DMS153 treated with DMSO at 0.1 percent for 48 hours (cell line): ENCODE results near the gene OR2T10.
A peak's percentile ranks its signal among the peaks of the same experiment; 100 is the strongest.
"Not testable (repeated sequence)": the region's sequence is repeated elsewhere in the genome, so short reads cannot be mapped to it uniquely, and the experiment has no call there.

Experiments used
- DNase-seq: peaks from one replicate; lab custom pipeline; 2025; ENCODE audit not compliant: unreplicated experiment; lab: John Stamatoyannopoulos, UW

OR2T10 gene

DNA sequence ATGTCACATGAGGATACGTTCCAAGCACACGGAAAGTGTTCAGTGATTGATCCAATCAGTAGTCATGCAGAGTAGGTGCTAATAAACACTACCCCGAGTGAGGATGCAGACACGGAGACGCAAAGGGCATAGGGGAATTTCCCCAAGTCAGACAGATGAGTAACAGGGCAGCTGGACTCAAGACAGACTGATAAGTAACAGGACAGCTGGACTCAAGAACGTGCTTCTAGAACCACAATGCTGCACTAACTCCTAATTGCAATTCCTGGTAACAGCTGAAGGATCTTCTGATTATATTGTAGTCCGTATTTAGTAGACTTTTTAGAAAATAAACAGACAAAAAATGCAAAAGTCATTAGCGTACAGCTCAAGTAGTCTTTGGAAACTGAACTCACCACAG is 1.9 kb upstream of the OR2T10 start:
- DNase-seq, result no peak

GRCh38 chr1:248596615-248597014 is 885 bp downstream of the OR2T10 start:
- peak; percentile 8 for DNase-seq

DNA sequence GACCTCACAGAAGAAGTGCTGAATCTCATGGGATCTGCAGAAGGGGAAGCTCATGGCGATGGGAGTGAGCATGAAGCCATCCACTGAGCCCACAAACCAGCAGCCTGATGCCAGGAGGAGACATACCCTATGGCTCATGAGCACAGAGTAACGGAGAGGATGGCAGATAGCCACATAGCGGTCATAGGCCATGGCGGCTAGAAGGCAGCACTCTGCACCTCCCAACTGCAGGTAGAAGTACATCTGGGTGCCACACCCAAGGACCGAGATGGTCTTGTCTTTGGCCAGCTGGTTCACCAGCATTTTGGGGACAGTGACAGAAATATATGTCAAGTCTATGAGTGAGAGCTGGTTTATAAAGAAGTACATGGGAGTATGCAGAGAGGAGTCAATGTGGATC is 4.3 kb downstream of the OR2T10 start:
- DNase-seq, result no peak

DNA sequence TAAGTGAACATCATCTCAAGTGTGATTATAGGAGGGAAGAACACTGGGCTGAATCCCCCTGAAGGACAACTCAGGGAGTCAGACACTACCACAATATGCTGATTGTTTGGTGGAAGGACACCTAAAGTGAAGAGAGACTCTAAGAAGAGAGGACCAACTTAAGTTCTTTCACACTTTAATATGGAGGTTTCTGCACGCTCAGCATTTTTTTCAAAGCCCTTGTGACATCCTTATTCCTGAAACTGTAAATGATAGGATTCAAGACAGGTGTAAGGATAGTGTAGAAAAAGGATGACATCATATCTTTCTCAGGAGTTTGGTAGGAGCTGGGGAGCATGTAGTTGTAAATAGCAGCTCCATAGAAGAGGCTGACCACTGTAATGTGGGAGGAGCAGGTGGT is 4.8 kb downstream of the OR2T10 start:
- no peak for DNase-seq

GRCh38 chr1:248590055-248590454 is 7.4 kb downstream of the OR2T10 start:
- no peak for DNase-seq

DNA sequence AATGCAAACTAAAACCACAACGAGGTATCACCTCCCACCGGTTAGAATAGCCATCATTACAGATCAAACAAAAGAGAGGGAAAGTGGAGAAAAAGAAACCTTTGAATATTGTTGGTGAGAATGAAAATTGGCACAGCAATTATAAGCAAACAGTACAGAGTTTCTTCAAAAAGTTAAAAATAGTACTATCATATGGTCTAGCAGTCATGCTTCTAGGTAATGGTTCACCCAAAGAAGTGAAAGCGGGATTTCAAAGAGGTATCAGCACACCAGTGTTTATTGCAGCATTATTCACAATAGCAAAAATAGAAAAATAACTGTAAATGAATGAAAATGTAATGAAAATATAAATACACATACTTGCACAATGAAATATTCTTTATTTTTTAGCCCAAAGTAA is 8.2 kb downstream of the OR2T10 start:
- DNase-seq, result no peak

DNA sequence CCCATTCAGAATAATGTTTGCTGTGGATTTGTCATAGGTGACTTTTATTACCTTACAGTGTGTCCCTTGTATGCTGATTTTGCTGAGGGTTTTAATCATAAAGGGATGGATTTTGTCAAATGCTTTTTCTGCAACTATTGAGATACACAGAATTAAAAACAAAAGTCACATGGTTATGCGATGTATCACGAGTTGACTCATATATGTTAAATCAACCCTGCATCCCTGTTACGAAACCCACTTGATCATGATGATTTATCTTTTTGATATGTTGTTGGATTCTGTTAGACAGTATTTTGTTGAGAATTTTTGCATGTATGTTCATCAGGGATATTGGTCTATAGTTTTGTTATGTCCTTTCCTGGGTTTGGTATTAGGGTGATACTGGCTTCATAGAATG is 12.2 kb downstream of the OR2T10 start:
- DNase-seq, result no peak

GRCh38 chr1:248576260-248576980 is 21.1 kb downstream of the OR2T10 start:
- DNase-seq, result no peak

DNA sequence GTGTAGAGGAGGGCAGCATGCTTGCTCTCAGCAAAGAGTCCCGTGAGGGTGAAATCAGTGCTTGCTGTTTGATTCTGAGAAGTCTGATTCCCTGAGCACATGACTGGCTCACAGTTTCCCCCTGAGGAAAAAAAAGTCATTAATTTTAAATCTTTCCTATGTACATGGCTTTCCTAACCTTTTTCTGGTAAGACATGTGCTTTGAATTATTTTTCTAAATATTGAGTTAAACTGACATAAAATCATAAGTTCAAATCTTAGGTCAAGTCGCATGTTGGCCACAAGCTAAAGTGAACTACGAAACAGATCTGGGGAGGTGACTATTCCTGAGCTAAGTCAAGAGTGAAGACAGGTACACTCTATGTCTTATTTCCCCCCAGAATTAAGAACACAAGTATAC is 22.8 kb downstream of the OR2T10 start, which contains the start of gene OR2T34:
TSS of gene OR2T34 (minus strand) at position 101 of the 400 bp plus-strand sequence. CDS start at position 101, 0 bp downstream.
- not testable (repeated sequence) for DNase-seq

- DNase-seq, result not testable (repeated sequence)
These were observed 23.6 kb downstream of the OR2T10 start for GRCh38 chr1:248573856-248574255.

DNA sequence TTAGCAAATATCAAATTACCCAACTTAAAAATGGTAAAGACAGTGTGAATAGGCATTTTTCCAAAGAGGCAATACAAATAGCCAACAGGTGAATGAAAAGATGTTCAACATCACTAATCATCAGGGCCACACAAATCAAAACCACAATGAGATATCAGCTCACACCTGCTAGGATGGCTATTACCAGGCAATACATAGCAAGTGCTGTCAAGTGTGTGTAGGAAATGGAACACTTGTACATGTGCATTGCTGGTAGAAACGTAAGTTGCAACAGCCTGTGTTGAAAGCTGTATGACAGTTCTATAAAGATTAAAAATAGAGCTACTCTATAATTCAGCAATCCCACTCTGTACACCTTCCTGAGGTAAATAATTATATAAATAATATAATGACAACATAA is 25.5 kb downstream of the OR2T10 start:
- not testable (repeated sequence) for DNase-seq

GRCh38 chr1:248570811-248571210 is 26.7 kb downstream of the OR2T10 start:
- DNase-seq, result peak; percentile 6

GRCh38 chr1:248569049-248569448 is 28.5 kb downstream of the OR2T10 start:
- not testable (repeated sequence) for DNase-seq

- not testable (repeated sequence) for DNase-seq
These were observed 31.7 kb downstream of the OR2T10 start for GRCh38 chr1:248565530-248566373.

DNA sequence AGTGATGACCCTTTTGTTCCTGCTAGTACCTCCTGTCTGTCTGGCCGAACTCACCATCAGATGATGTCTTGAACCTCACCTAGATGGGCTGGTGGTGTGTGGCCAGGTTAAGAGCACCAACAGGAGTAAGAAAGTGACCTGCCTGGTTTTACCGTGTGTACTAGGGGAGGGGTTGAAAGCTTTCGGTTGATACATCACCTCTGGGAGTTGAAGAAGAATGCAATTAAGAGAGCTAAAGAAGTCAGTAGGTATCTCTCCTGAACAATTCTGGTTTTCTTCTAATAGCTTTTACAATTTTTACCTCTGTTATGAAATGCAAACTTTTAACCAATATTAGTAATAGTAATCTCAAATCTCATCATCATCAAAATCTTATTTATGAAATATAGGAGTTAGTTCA is 34.8 kb downstream of the OR2T10 start, which contains the start of gene OR2T29:
TSS of gene OR2T29 (minus strand) at position 101 of the 400 bp plus-strand sequence. CDS start 3,281 bp downstream, outside the sequence.
- DNase-seq, result not testable (repeated sequence)

- not testable (repeated sequence) for DNase-seq
These were observed 46.5 kb downstream of the OR2T10 start for GRCh38 chr1:248551027-248551426.

GRCh38 chr1:248547383-248547782 is 50.1 kb downstream of the OR2T10 start:
- DNase-seq, result not testable (repeated sequence)
